NCI-H2029 treated with DMSO at 0.1 percent for 48 hours (cell line): ENCODE data around the gene ISOC2.
A peak's percentile ranks its signal among the peaks of the same experiment; 100 is the strongest.
"Not testable (repeated sequence)": the region's sequence is repeated elsewhere in the genome, so short reads cannot be mapped to it uniquely, and the experiment has no call there.

Experiments used
- DNase-seq: peaks from one replicate; lab custom pipeline; 2025; lab: John Stamatoyannopoulos, UW

Gene ISOC2

DNA sequence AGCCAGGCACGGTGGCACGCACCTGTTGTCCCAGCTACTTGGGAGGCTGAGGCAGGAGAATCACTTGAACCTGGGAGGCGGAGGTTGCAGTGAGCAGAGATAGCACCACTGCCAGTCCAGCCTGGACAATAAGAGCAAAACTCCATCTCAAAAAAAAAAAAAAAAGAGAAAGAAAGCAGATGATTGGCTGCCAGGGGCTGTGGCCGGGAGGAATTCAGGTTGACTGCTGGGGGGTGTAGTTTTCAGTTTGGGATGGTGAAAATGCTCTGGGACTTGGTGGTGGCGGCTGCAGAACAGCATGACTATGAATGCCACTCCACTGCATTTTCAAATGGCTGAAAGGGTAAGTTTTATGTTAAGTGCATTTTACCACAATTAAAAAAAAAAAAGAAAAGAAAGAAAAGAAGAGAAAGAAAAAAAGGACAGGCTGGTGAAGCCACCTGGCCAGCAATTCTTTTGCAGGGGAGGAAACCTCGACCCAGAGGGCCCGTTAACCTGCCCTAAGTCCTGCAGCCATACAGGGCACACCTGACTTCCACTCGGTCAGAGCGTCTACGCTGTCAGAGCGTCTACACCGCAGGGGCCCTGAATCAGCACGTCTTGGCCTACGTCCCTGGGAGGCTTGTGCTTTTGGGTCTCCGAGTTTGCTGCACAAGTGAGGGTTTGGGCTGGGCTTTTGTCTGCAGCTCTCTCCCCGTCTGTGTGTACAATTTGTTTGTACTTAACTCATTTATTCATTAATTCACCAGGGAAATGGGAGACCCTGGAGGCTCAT is 3.6 kb downstream of the ISOC2 start:
- no peak for DNase-seq

- no peak for DNase-seq
Measured at GRCh38 chr19:55456347-55456746, 5.1 kb downstream of the ISOC2 start.

DNA sequence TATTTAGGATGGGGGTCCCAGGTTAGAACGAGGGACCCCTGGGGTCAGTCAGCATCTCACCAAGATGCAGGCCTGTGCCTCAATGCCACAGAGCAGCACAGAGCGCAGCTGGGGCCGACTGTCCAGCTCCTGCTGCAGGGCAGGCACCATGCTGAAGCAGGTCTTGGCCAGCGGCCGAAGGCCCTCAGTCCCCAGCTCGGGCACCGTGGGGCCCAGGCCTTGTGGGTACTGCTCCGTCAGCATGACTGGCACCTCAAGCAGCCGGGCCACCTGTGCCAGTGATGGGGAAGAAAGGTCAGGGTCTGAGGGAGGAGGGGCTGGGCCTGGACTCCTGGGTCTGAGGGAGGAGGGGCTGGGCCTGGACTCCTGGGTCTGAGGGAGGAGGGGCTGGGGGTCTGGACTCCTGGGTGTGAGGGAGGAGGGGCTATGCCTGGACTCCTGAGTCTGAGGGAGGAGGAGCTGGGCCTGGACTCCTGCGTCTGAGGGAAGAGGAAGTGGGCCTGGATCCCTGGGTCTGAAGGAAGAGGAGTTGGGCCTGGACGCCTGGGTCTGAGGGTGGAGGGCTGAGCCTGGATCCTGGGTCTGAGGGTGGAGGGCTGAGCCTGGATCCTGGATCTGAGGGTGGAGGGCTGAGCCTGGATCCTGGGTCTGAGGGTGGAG is 5.7 kb downstream of the ISOC2 start:
- DNase-seq: no peak

DNA sequence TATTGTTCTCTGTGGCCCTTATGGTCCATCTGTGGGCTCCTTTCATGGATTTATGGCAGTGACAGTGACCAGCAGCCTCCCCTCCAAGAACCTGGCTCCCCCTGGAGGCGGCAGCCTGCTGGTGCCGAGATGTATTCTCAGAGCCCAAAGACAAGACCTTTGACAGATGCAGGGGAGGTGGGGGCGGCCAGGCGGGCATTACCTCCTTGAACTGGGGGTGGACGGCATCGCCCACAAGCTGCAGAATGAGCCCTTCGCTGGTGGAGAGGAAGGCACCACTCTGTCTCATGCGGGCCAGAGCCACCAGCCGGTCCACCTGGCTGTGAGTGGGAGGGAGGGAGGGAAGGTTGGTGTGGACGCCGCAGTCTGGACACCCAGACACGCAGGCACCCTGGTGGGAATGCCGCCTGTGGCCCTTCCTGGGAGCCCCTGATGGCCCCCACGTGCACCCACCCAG is 6.6 kb downstream of the ISOC2 start:
- no peak for DNase-seq

- no peak for DNase-seq
Measured at GRCh38 chr19:55453511-55454260, 7.8 kb downstream of the ISOC2 start.

- DNase-seq: peak; percentile 72
Measured at GRCh38 chr19:55452749-55453346, 8.6 kb downstream of the ISOC2 start.

- DNase-seq: no peak
Measured at GRCh38 chr19:55451965-55452748, 9.3 kb downstream of the ISOC2 start.

DNA sequence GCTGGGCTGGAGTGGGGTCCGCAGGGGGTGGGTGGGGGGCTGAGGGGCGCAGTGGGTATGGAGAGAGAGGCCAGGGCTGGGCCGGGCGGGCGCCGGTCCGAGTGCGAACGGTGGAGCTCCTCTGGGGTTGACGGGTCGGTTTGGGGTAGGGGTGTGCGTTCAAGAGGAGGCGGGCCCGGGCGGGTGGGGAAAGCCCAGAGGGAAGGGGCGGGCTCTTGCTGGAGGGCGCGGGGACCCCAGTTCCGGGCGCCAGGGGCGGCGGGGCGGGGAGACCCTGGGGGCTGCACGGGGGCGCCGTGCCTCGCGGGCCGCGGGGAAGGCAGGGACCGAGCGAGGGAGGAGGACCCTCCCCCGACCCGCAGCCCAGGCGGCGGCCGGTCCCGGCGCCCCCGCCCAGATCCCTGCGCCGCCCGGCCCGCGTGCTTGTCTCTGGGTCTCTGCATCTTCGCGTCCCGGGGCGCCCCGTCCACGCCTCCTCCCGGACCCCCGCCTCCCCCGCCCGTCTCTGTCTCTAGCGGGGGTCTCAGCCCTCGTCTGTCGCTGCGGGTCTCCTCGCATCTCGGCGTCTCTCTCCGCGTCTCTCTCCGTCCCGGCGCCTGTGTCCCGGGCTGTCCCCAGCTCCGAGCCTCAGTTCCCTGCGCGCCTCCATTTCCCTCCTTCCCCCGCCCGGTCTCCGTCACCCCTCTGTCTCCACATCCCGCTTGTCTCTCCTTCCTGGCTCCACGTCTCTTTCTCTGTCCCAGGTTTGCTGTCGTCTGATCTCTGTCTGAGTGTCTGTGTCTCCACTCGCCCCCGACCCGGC is 10.1 kb downstream of the ISOC2 start:
- no peak for DNase-seq

GRCh38 chr19:55449469-55449868 is 12.0 kb downstream of the ISOC2 start:
- no peak for DNase-seq

GRCh38 chr19:55448175-55448490 is 13.3 kb downstream of the ISOC2 start:
- not testable (repeated sequence) for DNase-seq

- no peak for DNase-seq
Measured at GRCh38 chr19:55447421-55448174, 13.8 kb downstream of the ISOC2 start.

DNA sequence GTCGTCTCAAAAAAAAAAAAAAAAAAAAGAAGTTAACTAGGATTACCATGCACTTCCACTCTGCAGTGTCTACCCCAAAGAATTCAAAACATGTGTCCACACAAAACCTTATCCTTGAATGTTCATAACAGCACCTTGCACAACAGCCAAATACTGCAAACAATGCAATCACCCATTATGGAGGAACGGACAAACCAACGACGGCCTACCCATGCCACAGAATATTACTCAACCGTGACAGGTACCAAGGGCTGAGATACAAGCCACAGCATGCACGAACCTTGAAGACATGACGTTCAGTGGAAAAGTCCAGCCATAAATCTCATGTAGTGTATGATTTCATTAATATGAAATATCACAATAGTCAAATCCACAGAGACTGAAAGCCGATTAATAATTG is 15.4 kb downstream of the ISOC2 start:
- no peak for DNase-seq

DNA sequence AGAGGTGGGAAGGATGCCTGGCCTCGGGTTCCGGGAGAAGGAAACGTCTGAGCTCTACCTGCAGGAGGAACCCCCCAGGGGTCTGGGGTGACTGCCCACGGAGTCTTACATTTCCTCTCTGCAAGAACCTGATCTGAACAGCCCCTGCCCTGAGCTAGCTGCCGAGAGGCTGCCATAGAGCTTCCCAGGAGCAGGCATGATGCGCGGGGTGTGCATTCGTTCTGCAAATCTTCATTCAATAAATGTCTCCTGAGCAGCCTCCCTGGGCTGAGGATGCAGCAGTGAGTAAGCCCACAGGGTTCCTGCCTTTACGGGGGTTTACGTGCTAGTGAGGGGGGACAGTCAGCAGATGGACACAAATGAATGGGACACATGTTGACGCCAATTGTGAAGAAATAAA is 16.8 kb downstream of the ISOC2 start:
- DNase-seq: no peak

- DNase-seq: no peak
Measured at GRCh38 chr19:55443824-55444480, 17.5 kb downstream of the ISOC2 start.

- no peak for DNase-seq
Measured at GRCh38 chr19:55443045-55443823, 18.2 kb downstream of the ISOC2 start, which contains the start of gene SHISA7. Gene SHISA7 (minus strand): TSS chr19:55443300. CDS start chr19:55442863, 437 bp downstream.

- DNase-seq: no peak
Measured at GRCh38 chr19:55442372-55442961, 19.0 kb downstream of the ISOC2 start.

DNA sequence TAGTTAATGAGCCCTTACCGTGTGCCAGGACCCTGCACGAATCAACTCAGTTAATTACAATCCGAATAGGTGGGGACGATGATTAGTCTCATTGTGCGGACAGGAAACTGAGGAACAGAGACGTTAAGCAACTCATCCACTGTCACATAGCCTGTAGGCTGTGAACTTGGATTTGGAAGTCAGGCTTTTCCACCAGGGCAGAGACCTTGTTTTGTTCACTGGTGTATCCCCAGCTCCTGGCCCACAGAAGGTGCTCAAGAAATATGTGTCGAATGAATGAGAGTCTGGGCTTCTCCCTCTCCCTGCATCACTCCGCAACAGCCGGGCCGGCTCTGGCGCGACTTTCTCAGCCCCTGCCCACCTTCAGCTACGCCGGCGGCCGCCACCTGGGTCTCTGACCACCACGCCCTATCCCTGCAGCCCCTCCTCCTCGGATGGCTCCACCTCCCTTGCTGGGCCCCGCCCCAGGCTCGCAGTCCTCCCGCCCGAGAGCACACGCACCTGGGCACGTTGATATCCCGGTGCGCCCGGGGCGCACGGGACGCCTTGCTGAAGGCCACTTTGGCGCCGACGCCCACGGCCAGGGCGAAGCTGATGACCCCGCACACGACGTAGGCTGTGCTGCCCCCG is 19.6 kb downstream of the ISOC2 start:
- DNase-seq: no peak

- no peak for DNase-seq
Measured at GRCh38 chr19:55441319-55441691, 20.1 kb downstream of the ISOC2 start.
